IMR-90 (cell line): Measurements from ENCODE around the gene USP4. TPM values are rescaled to one million over a fixed set of nuclear protein-coding genes. Genes with fewer than 3 reads are reported as not detected.

Experiments
- ATAC-seq: fragments of 200-7000 bp; cut with Tn5 transposase; 2 replicates; pipeline ENCODE4 v1.9.1; 2020; ENCODE audit warnings: low read depth, mild to moderate bottlenecking, moderate library complexity
- BruUV-seq: library from RNA; stranded (reverse); fragments of 400-500 nt; replicated peaks from 2 replicates; lab custom pipeline; 2021; lab: Mats Ljungman, UMichigan
- CTCF ChIA-PET: fragments of 300-600 bp; formaldehyde crosslinking; extraction: SDS; loops from one replicate; lab custom pipeline; 2021; ENCODE audit warnings: antibody characterized with exemption; lab: Yijun Ruan, JAX
- POLR2A ChIA-PET: fragments of 300-600 bp; sonication (Branson Sonifier 250); formaldehyde crosslinking; loops from one replicate; lab custom pipeline; 2022; ENCODE audit warnings: antibody characterized with exemption; ENCODE audit not compliant: unreplicated experiment; lab: Charles Lee
- DNase-seq: peaks from one replicate; pipeline ENCODE4 v3.0.0; 2013
- H2AFZ ChIP-seq: replicated peaks from 2 replicates; pipeline ENCODE3; 2013; ENCODE audit warnings: low read length, mild to moderate bottlenecking; ENCODE audit not compliant: poor library complexity
- H2AK5ac ChIP-seq: 2 replicates; pipeline ENCODE4 v1.6.1; 2013; ENCODE audit warnings: low read depth, low read length, inconsistent platforms
- H2AK9ac ChIP-seq: replicated peaks from 2 replicates; pipeline ENCODE3; 2013; ENCODE audit warnings: mild to moderate bottlenecking, low read depth, low read length, moderate library complexity; ENCODE audit not compliant: poor library complexity
- H2BK120ac ChIP-seq: 2 replicates; pipeline ENCODE4 v1.6.1; 2013; ENCODE audit warnings: low read depth, low read length, inconsistent platforms
- H2BK15ac ChIP-seq: 3 replicates; pipeline ENCODE4 v1.6.1; 2013; ENCODE audit warnings: low read depth, low read length, inconsistent platforms
- H2BK20ac ChIP-seq: 2 replicates; pipeline ENCODE4 v1.6.1; 2013; ENCODE audit warnings: low read depth, mild to moderate bottlenecking, inconsistent platforms, low read length, moderate library complexity
- H2BK5ac ChIP-seq: 2 replicates; pipeline ENCODE4 v1.6.1; 2013; ENCODE audit warnings: mild to moderate bottlenecking, low read depth, low read length, inconsistent platforms; ENCODE audit not compliant: poor library complexity, severe bottlenecking
- H3K14ac ChIP-seq: replicated peaks from 2 replicates; pipeline ENCODE4 v1.6.1; 2013; ENCODE audit warnings: low read depth, low read length, inconsistent platforms
- H3K18ac ChIP-seq: 2 replicates; pipeline ENCODE4 v1.6.1; 2013; ENCODE audit warnings: low read depth, low read length, control low read depth
- H3K23ac ChIP-seq: 2 replicates; pipeline ENCODE4 v1.6.1; 2013; ENCODE audit warnings: low read depth, low read length, inconsistent platforms
- H3K27ac ChIP-seq: 2 replicates; pipeline ENCODE4 v1.5.1; 2013; ENCODE audit warnings: mild to moderate bottlenecking, control low read depth, low read length; ENCODE audit not compliant: insufficient read depth
- H3K27me3 ChIP-seq: 2 replicates; pipeline ENCODE4 v1.6.1; 2013; ENCODE audit warnings: low read length; ENCODE audit not compliant: control insufficient read depth, insufficient read depth
- H3K36me3 ChIP-seq: 2 replicates; pipeline ENCODE4 v1.6.1; 2013; ENCODE audit warnings: low read length, mixed read lengths; ENCODE audit not compliant: control insufficient read depth, insufficient read depth
- H3K4ac ChIP-seq: 2 replicates; pipeline ENCODE4 v1.6.1; 2013; ENCODE audit warnings: low read depth, low read length, inconsistent platforms
- H3K4me1 ChIP-seq: 2 replicates; pipeline ENCODE4 v1.6.1; 2013; ENCODE audit warnings: low read length, mixed read lengths; ENCODE audit not compliant: control insufficient read depth, insufficient read depth
- H3K4me2 ChIP-seq: 2 replicates; pipeline ENCODE4 v1.6.1; 2013; ENCODE audit warnings: low read depth, mild to moderate bottlenecking, control low read depth, low read length, moderate library complexity
- H3K4me3 ChIP-seq: 2 replicates; pipeline ENCODE4 v1.5.1; 2013; ENCODE audit warnings: low read depth, mild to moderate bottlenecking, control low read depth, low read length, moderate library complexity; ENCODE audit not compliant: insufficient read depth
- H3K56ac ChIP-seq: 2 replicates; pipeline ENCODE4 v1.6.1; 2013; ENCODE audit warnings: low read length, inconsistent platforms; ENCODE audit not compliant: insufficient read depth; ENCODE audit errors: extremely low read depth
- H3K79me1 ChIP-seq, 2 experiments: 2 replicates each; pipeline ENCODE4 v1.6.1; 2013; ENCODE audit warnings: low read length in 2 of 2, inconsistent platforms in 1 of 2, low read depth in 1 of 2
- H3K9ac ChIP-seq: 2 replicates; pipeline ENCODE4 v1.6.1; 2013; ENCODE audit warnings: low read depth, low read length, control low read depth
- H3K9me1 ChIP-seq: 2 replicates; pipeline ENCODE4 v1.6.1; 2013; ENCODE audit warnings: low read length, inconsistent platforms; ENCODE audit not compliant: insufficient read depth
- H3K9me3 ChIP-seq: 2 replicates; pipeline ENCODE4 v1.6.1; 2013; ENCODE audit warnings: low read length; ENCODE audit not compliant: control insufficient read depth, insufficient read depth
- H4K20me1 ChIP-seq: 2 replicates; pipeline ENCODE4 v1.6.1; 2013; ENCODE audit warnings: low read length, inconsistent platforms; ENCODE audit not compliant: insufficient read depth
- H4K5ac ChIP-seq: 2 replicates; pipeline ENCODE4 v1.6.1; 2013; ENCODE audit warnings: mild to moderate bottlenecking, low read depth, low read length, control low read depth
- H4K8ac ChIP-seq, 2 experiments: 2 replicates each; pipeline ENCODE4 v1.6.1; 2013; ENCODE audit warnings: low read depth in 2 of 2, low read length in 2 of 2, control low read depth in 1 of 2, inconsistent platforms in 1 of 2
- H4K91ac ChIP-seq: 2 replicates; pipeline ENCODE4 v1.6.1; 2013; ENCODE audit warnings: low read depth, low read length, inconsistent platforms; ENCODE audit not compliant: insufficient read depth
- CEBPB ChIP-seq: IDR thresholded peaks from 2 replicates; pipeline ENCODE4 v1.6.1; 2012; ENCODE audit warnings: low read depth, low read length, improper control_type of control experiment
- RAD21 ChIP-seq: IDR thresholded peaks from 2 replicates; pipeline ENCODE4 v1.6.1; 2012; ENCODE audit warnings: low read length, improper control_type of control experiment
- WGBS, 2 experiments: methylation state at CpG; one replicate each; pipeline versions ENCODE4 v1.1.5 to v1.1.7; 2013; ENCODE audit warnings: missing lambda C conversion rate in 2 of 2; ENCODE audit not compliant: insufficient read length in 1 of 2; ENCODE audit errors: extremely low coverage in 2 of 2; 5-methylcytosine and 5-hydroxymethylcytosine counted together
- dilution Hi-C: fragments of 300-500 bp; cut with HindIII; formaldehyde crosslinking; loops from one replicate; pipeline ENCODE4 v1.14.3; 2018; ENCODE audit warnings: low sequenced_read_pairs; ENCODE audit not compliant: unreplicated experiment
- in situ Hi-C: fragments of 300-500 bp; cut with MboI; formaldehyde crosslinking; loops from 3 replicates; pipeline ENCODE4 v1.14.3; 2019; ENCODE audit warnings: low sequenced_read_pairs, inconsistent platforms, mixed read lengths
- intact Hi-C: fragments of 100-400 bp; cut with micrococcal nuclease; formaldehyde crosslinking; loops from 2 replicates; pipeline ENCODE4 v1.10.0; 2022
- polyA plus RNA-seq, 3 experiments: library from polyadenylated mRNA; depleted of rRNA; stranded (reverse); fragments of >200 nt; gene quantifications; 2 replicates each; pipeline ENCODE4 v1.2.3, GENCODE V29; 2012; ENCODE audit warnings: low replicate concordance in 1 of 3
- total RNA-seq: library from RNA; depleted of rRNA; stranded (reverse); fragments of >200 nt; gene quantifications from 2 replicates; pipeline ENCODE4 v1.2.3, GENCODE V29; 2012

The USP4 gene
- total and polyA plus RNA-seq, 2 of the 4 experiments (the other 2 are of a cell fraction) = 29.9 to 42.3 TPM

GRCh38 chr3:49255112-49255511, 84.7 kb downstream of the USP4 start:
- no peak overlapping the region for H3K9ac ChIP-seq
- ATAC-seq (no peak), DNase-seq (no peak)
- H2BK15ac ChIP-seq = no peak overlapping the region
- no peak overlapping the region for H3K56ac ChIP-seq
- intact Hi-C loops = no loop called here
- POLR2A ChIA-PET = no interaction called here
- no peak overlapping the region for H4K5ac ChIP-seq
- H3K23ac ChIP-seq = no peak overlapping the region
- no peak for TF ChIP-seq RAD21
- TF ChIP-seq CEBPB = no peak
- H3K4ac ChIP-seq = no peak overlapping the region
- CTCF ChIA-PET = interaction anchor here (0.8 to 1.8 kb wide), 2 partner anchors 10 to 84 kb away, joined by 3 to 4 read pairs; partner anchors contain the start of gene KLHDC8B
- no peaks in the 10 kb centered on the region for H3K9me1 ChIP-seq
- no peaks in the 10 kb centered on the region for H3K79me1 ChIP-seq
- no peaks in the 10 kb centered on the region for H3K4me1 ChIP-seq
- H2AFZ ChIP-seq = no peak overlapping the region
- no TSS peak for BruUV-seq
- no peaks in the 10 kb centered on the region for H3K9me3 ChIP-seq
- H3K36me3 ChIP-seq = no peaks in the 10 kb centered on the region
- no peak overlapping the region for H4K8ac ChIP-seq
- H2AK5ac ChIP-seq = no peak overlapping the region
- H4K20me1 ChIP-seq = no peaks in the 10 kb centered on the region
- no peak overlapping the region for H2BK120ac ChIP-seq
- H2AK9ac ChIP-seq = no peak overlapping the region
- H3K18ac ChIP-seq = no peak overlapping the region
- WGBS, 2 experiments = no CpG with 5 or more reads among the region's 1 CpG
- H2BK20ac ChIP-seq = no peak overlapping the region
- no peak overlapping the region for H3K4me2 ChIP-seq
- in situ Hi-C loops = no loop called here
- dilution Hi-C loops = no loop called here
- H4K91ac ChIP-seq = no peak overlapping the region
- no peak overlapping the region for H3K4me3 ChIP-seq
- H3K27me3 ChIP-seq = no peaks in the 10 kb centered on the region
- H2BK5ac ChIP-seq = no peak overlapping the region
- no peak overlapping the region for H3K27ac ChIP-seq
- no peak overlapping the region for H3K14ac ChIP-seq
